ENCODE results near the gene ARAP2.

GRCh38 chr4:36209941-36210649 lies 34.2 kb downstream of the ARAP2 start:
- TF ChIP-seq CTCF (tag by site-specific recombination; IDR thresholded peaks at IDR 0.05) (no peak), ZNF146 (tag by site-specific recombination; IDR thresholded peaks at IDR 0.05) (no peak), ZSCAN4 (tag by site-specific recombination; IDR thresholded peaks at IDR 0.05) (no peak), GLI4 (tag by site-specific recombination; IDR thresholded peaks at IDR 0.05) (no peak), ZNF354C (tag by site-specific recombination; IDR thresholded peaks at IDR 0.05; ENCODE audit: borderline replicate concordance, low read depth) (no peak), GLIS1 (tag by site-specific recombination; IDR thresholded peaks at IDR 0.05) (no peak), ZBTB7A (tag by site-specific recombination; IDR thresholded peaks at IDR 0.05; ENCODE audit: low read depth) (no peak), ZNF776 (tag by site-specific recombination; IDR thresholded peaks at IDR 0.05; ENCODE audit: borderline replicate concordance) (no peak), ZNF670 (tag by site-specific recombination; IDR thresholded peaks at IDR 0.05; ENCODE audit: low read depth) (no peak), ZBTB26 (tag by site-specific recombination; optimal IDR thresholded peaks at IDR 0.05) (no peak), ZNF274 (IDR thresholded peaks at IDR 0.05; ENCODE audit: low read length) (no peak), ZNF274 (tag by site-specific recombination; IDR thresholded peaks at IDR 0.05; ENCODE audit: borderline replicate concordance) (no peak), ZSCAN16 (tag by site-specific recombination; IDR thresholded peaks at IDR 0.05) (no peak)
- TF ChIP-seq, protein P1, sequence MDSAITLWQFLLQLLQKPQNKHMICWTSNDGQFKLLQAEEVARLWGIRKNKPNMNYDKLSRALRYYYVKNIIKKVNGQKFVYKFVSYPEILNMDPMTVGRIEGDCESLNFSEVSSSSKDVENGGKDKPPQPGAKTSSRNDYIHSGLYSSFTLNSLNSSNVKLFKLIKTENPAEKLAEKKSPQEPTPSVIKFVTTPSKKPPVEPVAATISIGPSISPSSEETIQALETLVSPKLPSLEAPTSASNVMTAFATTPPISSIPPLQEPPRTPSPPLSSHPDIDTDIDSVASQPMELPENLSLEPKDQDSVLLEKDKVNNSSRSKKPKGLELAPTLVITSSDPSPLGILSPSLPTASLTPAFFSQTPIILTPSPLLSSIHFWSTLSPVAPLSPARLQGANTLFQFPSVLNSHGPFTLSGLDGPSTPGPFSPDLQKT (IDR thresholded peaks at IDR 0.05; ENCODE audit: borderline replicate concordance, low read depth, low read length) = no peak
- TF ChIP-seq, protein P2, sequence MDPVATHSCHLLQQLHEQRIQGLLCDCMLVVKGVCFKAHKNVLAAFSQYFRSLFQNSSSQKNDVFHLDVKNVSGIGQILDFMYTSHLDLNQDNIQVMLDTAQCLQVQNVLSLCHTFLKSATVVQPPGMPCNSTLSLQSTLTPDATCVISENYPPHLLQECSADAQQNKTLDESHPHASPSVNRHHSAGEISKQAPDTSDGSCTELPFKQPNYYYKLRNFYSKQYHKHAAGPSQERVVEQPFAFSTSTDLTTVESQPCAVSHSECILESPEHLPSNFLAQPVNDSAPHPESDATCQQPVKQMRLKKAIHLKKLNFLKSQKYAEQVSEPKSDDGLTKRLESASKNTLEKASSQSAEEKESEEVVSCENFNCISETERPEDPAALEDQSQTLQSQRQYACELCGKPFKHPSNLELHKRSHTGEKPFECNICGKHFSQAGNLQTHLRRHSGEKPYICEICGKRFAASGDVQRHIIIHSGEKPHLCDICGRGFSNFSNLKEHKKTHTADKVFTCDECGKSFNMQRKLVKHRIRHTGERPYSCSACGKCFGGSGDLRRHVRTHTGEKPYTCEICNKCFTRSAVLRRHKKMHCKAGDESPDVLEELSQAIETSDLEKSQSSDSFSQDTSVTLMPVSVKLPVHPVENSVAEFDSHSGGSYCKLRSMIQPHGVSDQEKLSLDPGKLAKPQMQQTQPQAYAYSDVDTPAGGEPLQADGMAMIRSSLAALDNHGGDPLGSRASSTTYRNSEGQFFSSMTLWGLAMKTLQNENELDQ (tag by site-specific recombination; IDR thresholded peaks at IDR 0.05; ENCODE audit: low read depth) = no peak

All from HEK293 (cell line).